Brain microvascular endothelial cell (primary cell): ENCODE results near the gene KIF6.

Source experiments
- DNase-seq: peaks from one replicate; pipeline ENCODE4 v3.0.0-alpha.2; 2020
- H3K27ac ChIP-seq: fragments of 250-450 bp; sonication (Bioruptor Pico); 2 replicates; pipeline ENCODE4 v1.5.1; 2020; ENCODE audit warnings: mild to moderate bottlenecking, moderate library complexity
- H3K27me3 ChIP-seq: fragments of 250-450 bp; sonication (Bioruptor Pico); replicated peaks from 2 replicates; pipeline ENCODE4 v1.5.1; 2020; ENCODE audit warnings: mild to moderate bottlenecking
- H3K36me3 ChIP-seq: fragments of 250-450 bp; sonication (Bioruptor Pico); replicated peaks from 2 replicates; pipeline ENCODE4 v1.5.1; 2020; ENCODE audit warnings: mild to moderate bottlenecking
- H3K4me3 ChIP-seq: 2 replicates; pipeline ENCODE4 v1.5.1; 2011; ENCODE audit warnings: low read depth, mild to moderate bottlenecking, control low read depth, low read length, moderate library complexity
- CTCF ChIP-seq: IDR thresholded peaks from 2 replicates; pipeline ENCODE4 v1.5.1; 2011; ENCODE audit warnings: low read depth, mild to moderate bottlenecking, moderate library complexity, low read length, control low read depth, inconsistent platforms; ENCODE audit errors: missing control alignments
- in situ Hi-C: cut with HindIII; loops from 2 replicates; pipeline ENCODE4 v1.10.0; 2017; ENCODE audit warnings: low sequenced_read_pairs, low pct_ligation_motif_present

The KIF6 gene

GRCh38 chr6:39428152-39428551 is 297.1 kb downstream of the KIF6 start:
- Histone ChIP-seq H3K27ac (no peak overlapping the region), H3K36me3 (no peaks in the 10 kb centered on the region), H3K27me3 (no peaks in the 10 kb centered on the region), H3K4me3 (no peak overlapping the region)
- in situ Hi-C loops = no loop called here
- TF ChIP-seq CTCF = no peak
- no peak for DNase-seq

- H3K4me3 ChIP-seq = no peak overlapping the region
- peak; percentile 74 for DNase-seq
- peak overlapping the region; percentile 47 for H3K27ac ChIP-seq
- in situ Hi-C loops = no loop called here
- no peaks in the 10 kb centered on the region for H3K27me3 ChIP-seq
- TF ChIP-seq CTCF = no peak
- H3K36me3 ChIP-seq = no peaks in the 10 kb centered on the region
Observed at GRCh38 chr6:39426073-39426456, 299.1 kb downstream of the KIF6 start.

GRCh38 chr6:39425346-39426072 is 299.7 kb downstream of the KIF6 start:
- in situ Hi-C loops = no loop called here
- no peaks in the 10 kb centered on the region for H3K27me3 ChIP-seq
- H3K27ac ChIP-seq = peak overlapping the region; percentile 47
- no peak overlapping the region for H3K4me3 ChIP-seq
- DNase-seq = no peak
- TF ChIP-seq CTCF = no peak
- no peaks in the 10 kb centered on the region for H3K36me3 ChIP-seq

GRCh38 chr6:39424831-39425230 is 300.4 kb downstream of the KIF6 start:
- no peak overlapping the region for H3K27ac ChIP-seq
- no peak overlapping the region for H3K4me3 ChIP-seq
- in situ Hi-C loops = no loop called here
- no peak for DNase-seq
- TF ChIP-seq CTCF = no peak
- H3K36me3 ChIP-seq = no peaks in the 10 kb centered on the region
- no peaks in the 10 kb centered on the region for H3K27me3 ChIP-seq

GRCh38 chr6:39422238-39422637 is 303.0 kb downstream of the KIF6 start:
- Histone ChIP-seq H3K27ac (no peak overlapping the region), H3K36me3 (no peaks in the 10 kb centered on the region), H3K27me3 (no peaks in the 10 kb centered on the region), H3K4me3 (no peak overlapping the region)
- DNase-seq = no peak
- in situ Hi-C loops = no loop called here
- TF ChIP-seq CTCF = no peak
